Mucosa of stomach (tissue), 1 donor: ENCODE data around the gene BRSK2.
"Not testable (repeated sequence)": the region's sequence is repeated elsewhere in the genome, so short reads cannot be mapped to it uniquely, and the experiment has no call there.

Experiments used
- H3K27me3 ChIP-seq: one replicate; pipeline ENCODE4 v1.7.0; 2013; ENCODE audit warnings: mild to moderate bottlenecking, low read length; ENCODE audit not compliant: control insufficient read depth, insufficient read depth
- H3K36me3 ChIP-seq: one replicate; pipeline ENCODE4 v1.7.0; 2013; ENCODE audit warnings: low read length; ENCODE audit not compliant: control insufficient read depth, insufficient read depth
- H3K4me1 ChIP-seq: one replicate; pipeline ENCODE4 v1.7.0; 2013; ENCODE audit warnings: mild to moderate bottlenecking, low read length; ENCODE audit not compliant: control insufficient read depth, insufficient read depth
- H3K4me3 ChIP-seq: one replicate; pipeline ENCODE4 v1.7.0; 2013; ENCODE audit warnings: low read length
- H3K9ac ChIP-seq: one replicate; pipeline ENCODE4 v1.7.0; 2013; ENCODE audit warnings: mild to moderate bottlenecking, low read length, moderate library complexity
- H3K9me3 ChIP-seq: one replicate; pipeline ENCODE4 v1.7.0; 2013; ENCODE audit warnings: mild to moderate bottlenecking, low read length, moderate library complexity; ENCODE audit not compliant: control insufficient read depth
- donor health status: Pancreatic carcinoma.

BRSK2 gene

DNA sequence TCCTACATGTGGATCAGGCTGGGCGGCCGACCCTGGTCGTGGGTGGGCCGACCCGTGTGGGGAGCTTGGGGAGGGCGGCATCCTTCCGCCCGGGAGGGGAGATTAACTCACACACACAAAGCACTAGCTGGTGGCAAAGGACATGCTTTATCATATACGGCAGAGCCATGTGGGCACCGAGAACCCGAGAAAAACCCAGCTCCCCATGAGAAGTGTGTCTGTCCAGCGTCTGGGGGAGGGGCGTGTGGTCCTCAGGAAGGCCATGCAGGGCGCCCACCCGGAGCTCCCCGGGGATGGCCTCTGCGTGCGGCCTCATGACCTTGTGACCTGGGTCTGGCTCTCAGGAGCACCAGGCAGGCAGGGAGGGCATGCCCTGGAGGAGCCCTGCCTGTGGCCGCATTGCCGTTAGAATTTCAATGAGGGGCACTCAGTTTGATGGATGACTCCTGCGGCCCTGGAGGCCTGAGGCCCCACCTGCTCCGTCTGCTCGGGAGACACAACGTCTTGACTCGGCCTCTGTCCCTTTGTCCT, 40.9 kb upstream of the BRSK2 start:
- Histone ChIP-seq H3K9ac (no peak overlapping the region), H3K9me3 (no peaks in the 10 kb centered on the region), H3K36me3 (no peaks in the 10 kb centered on the region), H3K27me3 (peaks cover 34% of the 10 kb centered on the region), H3K4me3 (no peak overlapping the region), H3K4me1 (no peaks in the 10 kb centered on the region)

DNA sequence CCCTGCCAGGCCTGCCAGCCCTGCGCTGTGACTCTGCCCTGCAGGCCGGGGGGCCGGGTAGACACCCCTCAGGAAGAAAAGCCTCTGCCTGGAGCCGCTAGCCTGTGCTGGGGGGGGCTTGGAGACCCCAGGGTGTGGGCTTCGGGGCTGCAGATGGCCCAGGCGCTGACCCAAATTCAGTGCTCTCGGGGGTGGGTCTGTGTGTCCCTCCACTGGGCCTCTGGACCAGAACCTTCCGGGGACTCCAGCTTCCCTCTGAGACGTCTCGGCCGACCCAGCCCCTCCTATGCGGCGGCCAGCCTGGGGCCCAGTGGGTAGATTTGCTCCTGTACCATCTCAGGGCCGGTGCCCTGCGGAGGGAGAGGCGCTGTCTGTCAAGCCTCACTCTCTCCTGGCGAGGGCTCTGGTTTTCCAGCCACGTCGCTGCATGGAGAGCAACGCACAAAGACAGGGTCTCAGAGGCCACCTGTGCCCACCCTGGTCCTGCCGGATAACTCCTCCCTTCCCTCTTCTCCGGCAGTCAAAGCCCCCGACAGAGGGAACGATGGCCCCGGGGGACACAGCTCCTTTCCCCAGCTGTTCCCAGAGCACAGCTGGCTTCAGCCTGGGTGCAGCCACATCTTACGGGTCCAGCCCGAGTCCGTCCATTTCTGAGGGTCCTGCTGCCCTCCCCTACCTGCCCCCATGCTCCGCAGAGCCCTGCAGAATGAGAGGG, 40.2 kb upstream of the BRSK2 start:
- no peaks in the 10 kb centered on the region for H3K36me3 ChIP-seq
- peaks cover 40% of the 10 kb centered on the region for H3K27me3 ChIP-seq
- no peak overlapping the region for H3K9ac ChIP-seq
- H3K4me1 ChIP-seq = no peaks in the 10 kb centered on the region
- no peak overlapping the region for H3K4me3 ChIP-seq
- no peaks in the 10 kb centered on the region for H3K9me3 ChIP-seq

DNA sequence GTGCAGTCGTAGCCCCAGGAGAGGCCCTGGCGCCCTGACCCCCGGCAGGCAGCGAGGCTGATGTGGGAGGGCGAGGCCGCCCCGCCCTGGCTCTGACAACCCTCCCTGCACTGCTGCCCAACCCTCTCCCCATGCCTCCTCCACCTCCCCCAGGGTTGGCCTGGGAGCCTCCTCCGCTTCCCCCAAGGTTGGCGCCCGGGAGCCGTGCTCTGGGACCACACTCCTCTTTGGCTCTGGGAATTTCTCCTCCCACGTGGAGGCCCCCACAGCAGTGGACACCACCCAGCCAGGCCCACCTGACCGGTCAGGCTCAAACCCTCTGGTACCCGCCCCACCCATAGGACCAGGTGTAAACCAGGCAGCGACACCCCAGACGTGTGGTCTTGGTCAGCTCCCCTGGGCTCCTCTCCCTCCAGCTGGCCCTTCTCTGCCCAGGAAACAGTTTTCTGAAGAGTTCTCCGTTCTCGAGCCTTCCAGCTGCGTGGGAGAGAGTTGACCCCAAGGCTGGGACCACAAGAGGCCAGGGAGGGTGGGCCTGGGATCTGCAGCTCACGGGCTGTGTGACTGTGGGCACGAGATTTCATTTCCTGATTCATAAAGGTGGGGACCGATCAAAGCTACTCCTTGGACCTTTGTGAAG, 39.5 kb upstream of the BRSK2 start:
- Histone ChIP-seq H3K4me1 (no peaks in the 10 kb centered on the region), H3K36me3 (no peaks in the 10 kb centered on the region), H3K9me3 (no peaks in the 10 kb centered on the region), H3K4me3 (no peak overlapping the region), H3K9ac (no peak overlapping the region), H3K27me3 (peaks cover 44% of the 10 kb centered on the region)

DNA sequence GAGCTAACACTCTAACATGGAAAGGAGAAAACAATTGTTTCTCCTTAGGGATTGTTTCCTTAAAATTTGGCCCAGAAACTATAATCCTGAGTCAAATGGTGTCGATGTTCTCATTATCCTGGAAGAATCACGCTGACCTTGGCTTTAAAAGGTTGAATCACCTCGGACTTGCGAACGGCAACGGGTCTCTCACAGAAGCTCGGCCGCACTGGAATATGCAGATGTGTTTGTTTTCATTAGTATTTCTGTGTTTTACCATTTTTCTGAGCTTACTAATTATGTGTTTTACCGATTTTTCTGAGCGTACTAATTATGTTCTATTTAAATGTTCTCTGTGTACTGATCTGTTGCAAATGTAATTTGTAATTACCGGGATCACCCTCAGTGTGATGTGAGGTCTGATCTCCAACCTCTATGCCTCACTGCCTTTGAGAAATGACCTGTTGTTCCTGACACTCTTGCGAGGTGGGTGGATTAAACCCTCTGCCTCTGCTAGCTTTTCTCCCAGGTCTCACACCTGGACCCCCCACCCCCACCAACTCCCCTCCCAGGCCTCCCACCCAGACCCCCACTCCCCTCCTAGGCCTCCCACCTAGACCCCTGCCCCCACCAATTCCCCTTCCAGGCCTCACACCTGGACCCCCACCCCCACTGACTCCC, 38.3 kb upstream of the BRSK2 start:
- no peak overlapping the region for H3K9ac ChIP-seq
- H3K36me3 ChIP-seq = no peaks in the 10 kb centered on the region
- H3K9me3 ChIP-seq = no peaks in the 10 kb centered on the region
- peaks cover 47% of the 10 kb centered on the region for H3K27me3 ChIP-seq
- H3K4me1 ChIP-seq = peaks cover 3% of the 10 kb centered on the region
- no peak overlapping the region for H3K4me3 ChIP-seq

DNA sequence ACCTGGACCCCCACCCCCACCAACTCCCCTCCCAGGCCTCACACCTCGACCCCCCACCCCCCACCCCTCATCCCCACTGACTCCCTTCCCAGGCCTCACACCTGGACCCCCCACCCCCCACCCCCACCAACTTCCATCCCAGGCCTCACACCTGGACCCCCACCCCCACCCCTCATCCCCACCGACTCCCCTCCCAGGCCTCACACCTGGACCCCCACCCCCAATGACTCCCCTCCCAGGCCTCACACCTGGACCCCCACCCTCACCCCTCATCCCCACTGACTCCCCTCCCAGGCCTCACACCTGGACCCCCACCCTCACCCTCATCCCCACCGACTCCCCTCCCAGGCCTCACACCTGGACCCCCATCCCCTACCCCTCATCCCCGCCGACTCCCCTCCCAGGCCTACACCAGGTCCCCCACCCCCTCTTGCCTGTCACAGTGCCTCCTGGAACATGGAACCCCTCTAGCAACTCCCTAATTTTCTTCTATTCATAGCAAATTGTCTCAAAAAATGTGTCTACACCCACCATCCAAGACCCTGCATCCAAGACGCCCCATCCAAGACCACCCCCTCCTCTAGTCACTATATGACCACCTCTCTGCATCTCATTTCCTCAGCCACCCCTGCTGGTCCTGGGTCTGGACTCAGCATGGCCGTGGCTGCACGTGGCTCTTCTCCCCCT, 36.9 kb upstream of the BRSK2 start:
- H3K36me3 ChIP-seq = no peaks in the 10 kb centered on the region
- no peak overlapping the region for H3K9ac ChIP-seq
- H3K27me3 ChIP-seq = peaks cover 52% of the 10 kb centered on the region
- H3K9me3 ChIP-seq = no peaks in the 10 kb centered on the region
- H3K4me1 ChIP-seq = peaks cover 10% of the 10 kb centered on the region
- H3K4me3 ChIP-seq = no peak overlapping the region

DNA sequence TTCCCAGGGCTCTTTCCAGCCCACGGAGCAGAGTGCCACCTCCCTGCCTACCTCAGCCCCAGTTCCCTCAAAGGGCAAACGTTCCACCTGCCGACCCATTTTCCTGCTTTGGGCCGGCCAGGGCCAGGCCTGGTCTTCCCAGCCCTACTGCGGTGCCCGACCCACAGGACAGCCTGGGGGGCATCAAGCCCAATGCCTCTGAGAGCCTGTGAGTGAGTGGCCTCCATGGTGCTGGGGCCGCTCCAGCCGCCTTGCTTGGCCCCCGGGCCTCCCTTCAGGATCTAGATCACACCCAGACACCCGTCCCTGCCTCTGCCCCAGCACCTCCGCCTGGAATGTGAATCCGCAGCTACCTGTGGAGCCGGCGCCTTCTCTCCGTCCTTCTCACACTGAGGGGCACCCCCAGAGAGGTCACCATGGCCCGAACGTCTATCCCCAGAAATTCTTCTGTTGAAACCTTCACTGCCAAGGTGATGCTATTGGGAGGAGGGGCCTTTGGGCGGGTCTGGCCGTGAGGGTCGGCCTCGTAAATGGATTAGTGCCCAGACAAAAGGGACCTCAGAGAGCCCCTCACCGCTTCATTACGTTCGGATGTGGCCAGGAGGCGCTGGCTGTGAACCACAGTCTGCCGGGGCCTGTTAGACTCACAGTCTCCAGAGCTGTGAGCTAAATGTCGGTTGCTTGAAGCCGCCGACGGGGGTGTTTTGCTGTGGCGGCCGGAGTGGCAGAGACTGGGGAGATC, 36.2 kb upstream of the BRSK2 start:
- H3K9ac ChIP-seq = no peak overlapping the region
- peaks cover 54% of the 10 kb centered on the region for H3K27me3 ChIP-seq
- peaks cover 17% of the 10 kb centered on the region for H3K4me1 ChIP-seq
- no peaks in the 10 kb centered on the region for H3K9me3 ChIP-seq
- H3K4me3 ChIP-seq = no peak overlapping the region
- no peaks in the 10 kb centered on the region for H3K36me3 ChIP-seq

DNA sequence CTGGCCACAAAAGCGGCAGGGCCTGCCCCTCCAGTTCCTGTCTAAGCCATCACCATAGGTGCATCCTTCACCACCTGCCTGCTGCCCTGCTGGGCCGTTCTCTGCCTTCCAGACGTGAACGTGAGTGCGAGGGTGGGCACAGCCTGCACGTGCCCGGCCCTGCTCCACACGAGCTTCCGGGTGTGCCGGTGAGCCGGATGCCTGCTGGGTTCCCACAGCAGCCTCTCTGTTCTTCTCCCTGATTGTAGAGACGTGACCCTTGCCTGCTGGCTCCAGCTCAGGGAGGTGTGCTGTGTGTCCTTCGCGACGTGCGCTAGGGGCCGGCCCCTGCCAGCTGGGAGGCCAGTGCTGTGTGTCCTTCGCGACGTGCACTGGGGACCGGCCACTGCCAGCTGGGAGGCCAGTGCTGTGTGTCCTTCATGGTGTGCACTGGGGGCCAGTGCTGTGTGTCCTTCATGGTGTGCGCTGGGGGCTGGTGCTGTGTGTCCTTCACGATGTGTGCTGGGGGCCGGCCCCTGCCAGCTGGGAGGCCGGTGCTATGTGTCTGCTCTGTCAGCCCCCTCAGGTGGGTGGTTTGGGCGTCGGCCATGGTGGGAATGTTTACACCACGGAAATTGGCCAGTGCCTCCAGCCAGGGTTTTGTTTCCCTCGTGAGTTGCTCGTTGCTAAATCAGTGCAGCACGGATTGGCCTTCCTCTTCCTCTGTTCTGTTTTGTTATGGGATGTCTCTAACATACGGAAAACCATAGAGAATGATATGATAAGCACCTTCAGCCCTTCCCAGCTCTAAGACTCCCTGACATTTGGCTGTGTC, 35.4 kb upstream of the BRSK2 start:
- Histone ChIP-seq H3K4me1 (peaks cover 18% of the 10 kb centered on the region), H3K27me3 (peaks cover 47% of the 10 kb centered on the region), H3K9ac (no peak overlapping the region), H3K4me3 (no peak overlapping the region), H3K9me3 (no peaks in the 10 kb centered on the region), H3K36me3 (no peaks in the 10 kb centered on the region)

DNA sequence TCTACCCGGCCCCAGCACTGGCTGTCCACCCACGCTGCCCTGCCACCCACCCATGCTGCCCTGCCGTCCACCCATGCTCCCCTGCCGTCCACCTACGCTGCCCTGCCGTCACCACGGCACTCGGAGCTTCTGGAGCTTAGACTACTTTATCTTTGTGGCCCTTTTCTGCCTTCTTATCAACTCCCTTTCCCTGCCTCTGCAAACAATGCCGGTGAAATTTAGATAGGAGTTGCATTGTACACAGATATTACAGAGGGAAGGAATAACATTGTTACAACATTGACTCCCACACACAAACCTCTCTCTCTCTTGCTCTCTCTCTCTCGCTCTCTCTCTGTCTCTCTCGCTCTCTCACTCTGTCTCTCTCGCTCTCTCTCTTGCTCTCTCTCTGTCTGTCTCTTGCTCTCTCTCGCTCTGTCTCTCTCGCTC, 33.7 kb upstream of the BRSK2 start:
- Histone ChIP-seq H3K27me3 (peaks cover 44% of the 10 kb centered on the region), H3K4me3 (no peak overlapping the region), H3K36me3 (no peaks in the 10 kb centered on the region), H3K9me3 (no peaks in the 10 kb centered on the region), H3K4me1 (peaks cover 18% of the 10 kb centered on the region), H3K9ac (no peak overlapping the region)

DNA sequence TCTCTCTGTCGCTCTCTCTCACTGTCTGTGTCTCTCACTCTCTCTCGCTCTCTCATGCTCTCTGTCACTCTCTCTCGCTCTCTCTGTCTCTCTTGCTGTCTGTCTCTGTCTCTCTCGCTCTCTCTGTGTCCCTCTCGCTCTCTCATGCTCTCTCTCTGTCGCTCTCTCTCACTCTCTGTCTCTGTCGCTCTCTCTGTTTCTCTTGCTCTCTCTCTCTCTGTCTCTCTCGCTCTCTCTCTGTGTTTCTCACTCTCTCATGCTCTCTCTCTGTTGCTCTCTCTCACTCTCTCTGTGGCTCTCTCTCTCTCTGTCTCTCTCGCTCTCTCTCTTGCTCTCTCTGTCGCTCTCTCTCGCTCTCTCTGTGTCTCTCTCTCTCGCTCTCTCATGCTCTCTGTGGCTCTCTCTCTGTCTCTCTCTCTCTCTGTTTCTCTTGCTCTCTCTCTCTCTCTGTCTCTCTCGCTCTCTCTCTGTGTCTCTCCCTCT, 33.2 kb upstream of the BRSK2 start:
- Histone ChIP-seq H3K36me3 (no peaks in the 10 kb centered on the region), H3K9ac (no peak overlapping the region), H3K4me1 (peaks cover 18% of the 10 kb centered on the region), H3K27me3 (peaks cover 44% of the 10 kb centered on the region), H3K4me3 (no peak overlapping the region), H3K9me3 (no peaks in the 10 kb centered on the region)

DNA sequence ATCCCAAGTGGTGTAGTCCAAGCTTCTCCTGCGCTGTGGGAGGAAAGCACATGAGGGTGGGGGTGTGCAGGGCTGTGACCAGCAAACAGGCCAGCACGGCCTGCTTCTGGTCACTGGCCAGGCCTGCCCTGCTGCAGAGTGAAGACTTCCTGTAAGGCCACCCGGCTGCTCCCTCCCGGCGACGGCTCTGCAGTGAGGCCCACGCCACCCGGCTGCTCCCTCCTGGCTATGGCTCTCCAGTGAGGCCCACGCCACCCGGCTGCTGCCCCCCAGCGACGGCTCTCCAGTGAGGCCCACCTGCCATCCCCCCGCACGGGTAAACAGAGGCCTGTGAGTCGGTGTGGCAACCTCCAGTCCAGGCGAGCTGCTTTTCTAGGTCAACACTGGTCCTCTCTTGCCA, 31.4 kb upstream of the BRSK2 start:
- H3K36me3 ChIP-seq = no peaks in the 10 kb centered on the region
- no peak overlapping the region for H3K4me3 ChIP-seq
- H3K4me1 ChIP-seq = peaks cover 18% of the 10 kb centered on the region
- H3K27me3 ChIP-seq = peaks cover 45% of the 10 kb centered on the region
- H3K9me3 ChIP-seq = no peaks in the 10 kb centered on the region
- H3K9ac ChIP-seq = no peak overlapping the region

DNA sequence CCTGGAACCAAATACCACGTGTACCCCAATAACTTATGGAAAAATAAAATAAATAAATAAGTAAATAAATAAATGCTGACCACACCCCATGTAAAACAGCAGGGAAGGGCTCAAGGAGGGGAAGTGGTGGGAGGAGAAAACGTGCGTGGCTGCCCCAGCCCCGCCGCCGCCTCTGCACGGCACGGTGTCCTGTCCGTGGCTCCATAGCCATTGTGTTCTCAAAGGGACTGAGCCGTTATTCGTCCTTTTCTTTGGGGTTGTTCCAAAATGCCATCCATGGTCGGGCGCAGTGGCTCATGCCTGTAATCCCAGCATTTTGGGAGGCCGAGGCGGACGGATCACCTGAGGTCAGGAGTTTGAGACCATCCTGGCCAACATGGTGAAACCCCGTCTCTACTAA, 30.8 kb upstream of the BRSK2 start:
- not testable (repeated sequence) for H3K4me3 ChIP-seq, H3K36me3 ChIP-seq, H3K9me3 ChIP-seq, H3K9ac ChIP-seq
- Histone ChIP-seq H3K4me1 (peaks cover 18% of the 10 kb centered on the region), H3K27me3 (peaks cover 40% of the 10 kb centered on the region)
